GM18868 (cell line): Measurements from ENCODE around the gene ARMH4.

Experiments used
- ATAC-seq: cut with Tn5 transposase; IDR thresholded peaks from one replicate; pipeline ENCODE4 v1.9.1; 2021; ENCODE audit warnings: mild to moderate bottlenecking, moderate library complexity; ENCODE audit not compliant: unreplicated experiment

ARMH4 gene

GRCh38 chr14:58152014-58152857 is at the start of gene ARMH4:
TSS of gene ARMH4 (minus strand) at chr14:58152213. CDS start at chr14:58139358, 12,855 bp downstream.
- ATAC-seq: peak; percentile 93

- ATAC-seq: no peak
These were observed 48.8 kb upstream of the ARMH4 start for GRCh38 chr14:58200846-58201245.

- ATAC-seq: peak; percentile 14
These were observed 48.4 kb upstream of the ARMH4 start for GRCh38 chr14:58200480-58200841.

GRCh38 chr14:58199726-58200479 is 47.9 kb upstream of the ARMH4 start, which contains the start of gene ACTR10:
TSS of gene ACTR10 (plus strand) at chr14:58200149. CDS start at chr14:58200218, 69 bp downstream.
- ATAC-seq: peak; percentile 92

- no peak for ATAC-seq
These were observed 46.1 kb upstream of the ARMH4 start for GRCh38 chr14:58198086-58198485.

GRCh38 chr14:58196198-58196597 is 44.2 kb upstream of the ARMH4 start:
- ATAC-seq: no peak

- no peak for ATAC-seq
These were observed 41.5 kb upstream of the ARMH4 start for GRCh38 chr14:58193542-58193941.

- no peak for ATAC-seq
These were observed 40.0 kb upstream of the ARMH4 start for GRCh38 chr14:58191763-58192601.

GRCh38 chr14:58189176-58189575 is 37.2 kb upstream of the ARMH4 start:
- no peak for ATAC-seq

GRCh38 chr14:58177125-58177524 is 25.1 kb upstream of the ARMH4 start:
- ATAC-seq: no peak

- ATAC-seq: peak; percentile 82
These were observed 19.1 kb upstream of the ARMH4 start for GRCh38 chr14:58171090-58171489.

GRCh38 chr14:58167891-58168290 is 15.9 kb upstream of the ARMH4 start:
- no peak for ATAC-seq

GRCh38 chr14:58167057-58167456 is 15.0 kb upstream of the ARMH4 start:
- ATAC-seq: no peak

- peak; percentile 80 for ATAC-seq
These were observed 14.3 kb upstream of the ARMH4 start for GRCh38 chr14:58166005-58166983.

- no peak for ATAC-seq
These were observed 8.5 kb upstream of the ARMH4 start for GRCh38 chr14:58160561-58160960.

- no peak for ATAC-seq
These were observed 640 bp downstream of the ARMH4 start for GRCh38 chr14:58151133-58152013.

GRCh38 chr14:58150243-58150805 is 1.7 kb downstream of the ARMH4 start:
- no peak for ATAC-seq

GRCh38 chr14:58149196-58149595 is 2.8 kb downstream of the ARMH4 start:
- no peak for ATAC-seq

GRCh38 chr14:58146399-58146798 is 5.6 kb downstream of the ARMH4 start:
- no peak for ATAC-seq
